OCI-LY7 (cell line): ENCODE data around the gene SOD3. TPM values are rescaled to one million over a fixed set of nuclear protein-coding genes. Genes with fewer than 3 reads are reported as not detected.

Source experiments
- BruUV-seq: library from RNA; stranded (reverse); fragments of 400-500 nt; replicated peaks from 2 replicates; lab custom pipeline; 2021; lab: Mats Ljungman, UMichigan
- CTCF ChIA-PET: fragments of 300-600 bp; sonication (Branson Sonifier 250); formaldehyde crosslinking; loops from one replicate; lab custom pipeline; 2022; ENCODE audit warnings: antibody characterized with exemption; ENCODE audit not compliant: unreplicated experiment; lab: Charles Lee
- POLR2A ChIA-PET: fragments of 300-600 bp; sonication (Branson Sonifier 250); formaldehyde crosslinking; loops from one replicate; lab custom pipeline; 2022; ENCODE audit warnings: antibody characterized with exemption; lab: Charles Lee
- DNase-seq: peaks from one replicate; pipeline ENCODE4 v3.0.0-alpha.2; 2015; ENCODE audit warnings: low spot score
- H2AFZ ChIP-seq: fragments of 200-600 bp; sonication (generic), shearing (Covaris generic); 2 replicates; pipeline ENCODE4 v1.6.1; 2014; ENCODE audit warnings: mild to moderate bottlenecking, antibody characterized with exemption, low read length, moderate library complexity
- H3K27ac ChIP-seq: fragments of 200-600 bp; sonication (generic); 2 replicates; pipeline ENCODE4 v1.5.1; 2014; ENCODE audit warnings: mixed run types, low read depth, mild to moderate bottlenecking, moderate library complexity, low read length, inconsistent platforms; ENCODE audit not compliant: poor library complexity, severe bottlenecking
- H3K36me3 ChIP-seq: fragments of 200-600 bp; sonication (generic); 2 replicates; pipeline ENCODE4 v1.6.1; 2014; ENCODE audit warnings: mild to moderate bottlenecking, antibody characterized with exemption, low read length, moderate library complexity, mixed read lengths; ENCODE audit not compliant: insufficient read depth
- H3K4me1 ChIP-seq: fragments of 200-600 bp; sonication (generic); 2 replicates; pipeline ENCODE4 v1.5.1; 2014; ENCODE audit warnings: mild to moderate bottlenecking, low read length; ENCODE audit not compliant: insufficient read depth, poor library complexity, severe bottlenecking
- H3K4me2 ChIP-seq: fragments of 200-600 bp; sonication (generic); 2 replicates; pipeline ENCODE4 v1.6.1; 2014; ENCODE audit warnings: mild to moderate bottlenecking, low read length
- H3K4me3 ChIP-seq: fragments of 200-600 bp; sonication (generic); 2 replicates; pipeline ENCODE4 v1.5.1; 2014; ENCODE audit warnings: mild to moderate bottlenecking, low read depth, low read length; ENCODE audit not compliant: poor library complexity, severe bottlenecking
- H3K79me2 ChIP-seq: fragments of 200-600 bp; sonication (generic); 2 replicates; pipeline ENCODE4 v1.6.1; 2016; ENCODE audit warnings: low read depth, mild to moderate bottlenecking, low read length, moderate library complexity, mixed read lengths; ENCODE audit not compliant: insufficient read depth
- H3K9me2 ChIP-seq: fragments of 200-600 bp; sonication (generic); 2 replicates; pipeline ENCODE4 v1.6.1; 2016; ENCODE audit warnings: mild to moderate bottlenecking, low read length, mixed read lengths; ENCODE audit not compliant: insufficient read depth
- H3K9me3 ChIP-seq: fragments of 200-600 bp; sonication (generic); 2 replicates; pipeline ENCODE4 v1.6.1; 2014; ENCODE audit warnings: mild to moderate bottlenecking, mixed run types, low read length, mixed read lengths
- H4K20me1 ChIP-seq: fragments of 200-600 bp; sonication (generic); 2 replicates; pipeline ENCODE4 v1.6.1; 2014; ENCODE audit warnings: mild to moderate bottlenecking, antibody characterized with exemption, low read length, moderate library complexity, mixed read lengths; ENCODE audit not compliant: insufficient read depth
- CTCF ChIP-seq: fragments of 200-600 bp; sonication (generic); conservative IDR thresholded peaks from 2 replicates; pipeline ENCODE4 v1.5.1; 2014; ENCODE audit warnings: mild to moderate bottlenecking, antibody characterized with exemption, low read length, moderate library complexity, mixed read lengths
- EZH2phosphoT487 ChIP-seq: fragments of 200-600 bp; sonication (generic); IDR thresholded peaks from 2 replicates; pipeline ENCODE4 v1.6.1; 2018; ENCODE audit warnings: low read depth, borderline replicate concordance, mild to moderate bottlenecking, mixed run types, antibody characterized with exemption, low read length, moderate library complexity, mixed read lengths
- intact Hi-C: fragments of 100-400 bp; cut with micrococcal nuclease; formaldehyde crosslinking; loops from one replicate; pipeline ENCODE4 v1.10.0; 2022; ENCODE audit not compliant: unreplicated experiment
- total RNA-seq, 2 experiments: library from RNA; depleted of rRNA in 1 of 2; stranded (reverse); fragments of >200 nt in 1 of 2; shearing (Covaris generic) in 1 of 2; gene quantifications; 2 replicates each; pipeline ENCODE4 v1.2.3, GENCODE V29; 2014 to 2022

The SOD3 gene
- total RNA-seq, 2 experiments from 2014 or later: not detected

DNA sequence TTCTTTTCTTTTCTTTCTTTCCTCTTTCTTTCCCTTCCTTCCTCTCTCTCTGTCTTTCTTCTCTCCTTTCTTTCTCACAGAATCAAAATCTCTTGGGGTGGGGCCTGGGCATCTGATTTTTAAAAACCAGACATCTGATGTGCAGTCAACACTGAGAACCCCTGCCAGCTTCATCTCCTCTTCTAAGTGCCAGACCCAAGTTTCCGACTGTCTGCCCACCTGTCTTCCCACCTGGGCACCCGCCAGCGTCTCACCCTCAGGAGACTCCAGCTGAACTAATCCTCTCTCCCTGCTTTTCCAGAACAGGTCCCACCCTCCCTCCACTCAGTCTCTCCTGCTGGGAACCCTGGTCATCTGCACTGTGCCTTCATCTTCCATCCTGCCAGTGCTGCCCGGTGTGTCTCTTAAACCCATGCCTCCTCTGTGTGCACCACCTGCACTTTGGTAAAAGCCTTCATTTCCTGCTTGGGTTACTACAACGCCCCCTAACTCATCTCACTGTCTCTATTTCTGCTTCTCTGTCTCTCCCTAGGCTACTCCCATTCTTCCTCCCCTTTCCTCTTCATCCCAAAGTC, 2.8 kb downstream of the SOD3 start:
- TF ChIP-seq CTCF (no peak), EZH2phosphoT487 (no peak)
- no peak for DNase-seq
- intact Hi-C loops: no loop called here
- no peaks in the 10 kb centered on the region for H3K9me3 ChIP-seq
- H2AFZ ChIP-seq: no peak overlapping the region
- no peaks in the 10 kb centered on the region for H4K20me1 ChIP-seq
- H3K36me3 ChIP-seq: no peaks in the 10 kb centered on the region
- no peaks in the 10 kb centered on the region for H3K9me2 ChIP-seq
- ChIA-PET POLR2A (interaction anchor here (0.7 kb wide), 1 partner anchor 459 kb away, joined by 4 read pairs; no protein-coding TSS in a partner anchor), CTCF (no interaction called here)
- H3K79me2 ChIP-seq: no peaks in the 10 kb centered on the region
- no TSS peak for BruUV-seq
- H3K4me1 ChIP-seq: no peaks in the 10 kb centered on the region
- no peak overlapping the region for H3K4me2 ChIP-seq
- no peak overlapping the region for H3K27ac ChIP-seq
- no peak overlapping the region for H3K4me3 ChIP-seq

DNA sequence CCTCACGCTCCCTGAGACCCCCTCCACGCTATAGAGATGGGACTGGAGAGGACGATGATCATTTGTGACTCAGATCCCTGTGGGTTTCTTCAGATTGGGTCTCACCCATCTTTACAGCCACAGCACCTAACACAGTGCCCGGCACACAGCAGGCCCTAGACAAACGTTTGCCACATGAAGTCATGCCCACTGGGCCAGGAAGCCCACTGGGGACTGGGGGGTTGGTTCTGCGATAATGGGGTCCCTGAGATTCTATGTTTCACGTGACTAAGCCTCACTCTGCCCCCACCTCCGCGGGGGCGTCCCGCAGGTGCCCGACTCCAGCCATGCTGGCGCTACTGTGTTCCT, 3.8 kb downstream of the SOD3 start:
- H3K9me2 ChIP-seq: no peaks in the 10 kb centered on the region
- CTCF ChIA-PET: no interaction called here
- DNase-seq: no peak
- no peak overlapping the region for H3K27ac ChIP-seq
- no peaks in the 10 kb centered on the region for H3K9me3 ChIP-seq
- H4K20me1 ChIP-seq: no peaks in the 10 kb centered on the region
- TF ChIP-seq EZH2phosphoT487 (no peak), CTCF (no peak)
- H3K4me2 ChIP-seq: no peak overlapping the region
- H3K4me1 ChIP-seq: no peaks in the 10 kb centered on the region
- intact Hi-C loops: no loop called here
- no TSS peak for BruUV-seq
- POLR2A ChIA-PET: no interaction called here
- H3K36me3 ChIP-seq: no peaks in the 10 kb centered on the region
- no peak overlapping the region for H3K4me3 ChIP-seq
- H3K79me2 ChIP-seq: no peaks in the 10 kb centered on the region
- H2AFZ ChIP-seq: no peak overlapping the region

DNA sequence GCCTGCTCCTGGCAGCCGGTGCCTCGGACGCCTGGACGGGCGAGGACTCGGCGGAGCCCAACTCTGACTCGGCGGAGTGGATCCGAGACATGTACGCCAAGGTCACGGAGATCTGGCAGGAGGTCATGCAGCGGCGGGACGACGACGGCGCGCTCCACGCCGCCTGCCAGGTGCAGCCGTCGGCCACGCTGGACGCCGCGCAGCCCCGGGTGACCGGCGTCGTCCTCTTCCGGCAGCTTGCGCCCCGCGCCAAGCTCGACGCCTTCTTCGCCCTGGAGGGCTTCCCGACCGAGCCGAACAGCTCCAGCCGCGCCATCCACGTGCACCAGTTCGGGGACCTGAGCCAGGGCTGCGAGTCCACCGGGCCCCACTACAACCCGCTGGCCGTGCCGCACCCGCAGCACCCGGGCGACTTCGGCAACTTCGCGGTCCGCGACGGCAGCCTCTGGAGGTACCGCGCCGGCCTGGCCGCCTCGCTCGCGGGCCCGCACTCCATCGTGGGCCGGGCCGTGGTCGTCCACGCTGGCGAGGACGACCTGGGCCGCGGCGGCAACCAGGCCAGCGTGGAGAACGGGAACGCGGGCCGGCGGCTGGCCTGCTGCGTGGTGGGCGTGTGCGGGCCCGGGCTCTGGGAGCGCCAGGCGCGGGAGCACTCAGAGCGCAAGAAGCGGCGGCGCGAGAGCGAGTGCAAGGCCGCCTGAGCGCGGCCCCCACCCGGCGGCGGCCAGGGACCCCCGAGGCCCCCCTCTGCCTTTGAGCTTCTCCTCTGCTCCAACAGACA, 4.4 kb downstream of the SOD3 start:
- CTCF ChIA-PET: no interaction called here

More for the DNA sequence above, 4.4 kb downstream of the SOD3 start:
- Histone ChIP-seq H3K4me3 (no peak overlapping the region), H3K36me3 (no peaks in the 10 kb centered on the region), H3K9me3 (no peaks in the 10 kb centered on the region), H2AFZ (no peak overlapping the region), H3K9me2 (no peaks in the 10 kb centered on the region), H3K4me1 (no peaks in the 10 kb centered on the region), H3K4me2 (no peak overlapping the region), H4K20me1 (no peaks in the 10 kb centered on the region), H3K27ac (no peak overlapping the region), H3K79me2 (no peaks in the 10 kb centered on the region)
- DNase-seq: no peak
- no TSS peak for BruUV-seq
- intact Hi-C loops: no loop called here
- TF ChIP-seq CTCF: no peak
- no peak for TF ChIP-seq EZH2phosphoT487
- POLR2A ChIA-PET: no interaction called here
